ENCODE measurements around the gene ERCC5. TPM values are rescaled to one million over a fixed set of nuclear protein-coding genes. Genes with fewer than 3 reads are reported as not detected.

ERCC5 gene
- 48.9 and 52.1 TPM in 2 replicates for total RNA-seq
- long read RNA-seq, full-length matches to known transcripts = 147 of 242 reads
- long read RNA-seq, partial matches to known transcripts = 72 of 242 reads
- long read RNA-seq, other reads (novel, unspliced or antisense) = 23 of 242 reads

DNA sequence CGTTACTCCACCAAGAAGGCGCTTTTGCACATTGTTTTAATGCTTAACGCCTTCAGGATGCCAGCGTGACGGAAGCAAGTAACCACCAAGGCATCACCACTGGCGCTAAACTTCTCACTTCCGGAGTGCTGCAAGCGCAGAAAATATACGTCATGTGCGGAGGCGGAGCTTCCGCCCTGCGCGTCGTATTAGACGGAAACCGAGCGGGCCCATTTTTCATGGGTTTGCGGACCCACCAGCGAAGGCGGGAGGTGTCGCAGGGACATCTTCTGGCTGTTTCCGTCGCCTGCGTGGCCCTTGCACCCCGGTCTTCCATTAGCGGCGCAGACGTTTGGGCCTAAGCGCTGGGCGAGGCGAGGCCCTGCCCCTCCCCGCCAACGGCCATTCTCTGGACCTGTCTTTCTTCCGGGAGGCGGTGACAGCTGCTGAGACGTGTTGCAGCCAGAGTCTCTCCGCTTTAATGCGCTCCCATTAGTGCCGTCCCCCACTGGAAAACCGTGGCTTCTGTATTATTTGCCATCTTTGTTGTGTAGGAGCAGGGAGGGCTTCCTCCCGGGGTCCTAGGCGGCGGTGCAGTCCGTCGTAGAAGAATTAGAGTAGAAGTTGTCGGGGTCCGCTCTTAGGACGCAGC is at the start of gene ERCC5:
Gene ERCC5, plus strand, starts transcription at position 403 of the 631 bp plus-strand sequence. CDS start 235 bp downstream, outside the sequence.
- peak within 1 kb of the TSS; percentile 97 for H3K27ac Mint-ChIP-seq (ENCODE audit: unreplicated experiment)
- peaks cover 22% of the 10 kb centered on the region for H3K4me1 Mint-ChIP-seq (ENCODE audit: unreplicated experiment)
- H3K4me3 Mint-ChIP-seq (ENCODE audit: unreplicated experiment) = peak within 1 kb of the TSS; percentile 88
- H3K36me3 Mint-ChIP-seq (ENCODE audit: unreplicated experiment) = no peaks in the 10 kb centered on the region
- peak; percentile 96 for DNase-seq (ENCODE audit: extremely low spot score, unreplicated experiment)
- TF ChIP-seq, protein P1, sequence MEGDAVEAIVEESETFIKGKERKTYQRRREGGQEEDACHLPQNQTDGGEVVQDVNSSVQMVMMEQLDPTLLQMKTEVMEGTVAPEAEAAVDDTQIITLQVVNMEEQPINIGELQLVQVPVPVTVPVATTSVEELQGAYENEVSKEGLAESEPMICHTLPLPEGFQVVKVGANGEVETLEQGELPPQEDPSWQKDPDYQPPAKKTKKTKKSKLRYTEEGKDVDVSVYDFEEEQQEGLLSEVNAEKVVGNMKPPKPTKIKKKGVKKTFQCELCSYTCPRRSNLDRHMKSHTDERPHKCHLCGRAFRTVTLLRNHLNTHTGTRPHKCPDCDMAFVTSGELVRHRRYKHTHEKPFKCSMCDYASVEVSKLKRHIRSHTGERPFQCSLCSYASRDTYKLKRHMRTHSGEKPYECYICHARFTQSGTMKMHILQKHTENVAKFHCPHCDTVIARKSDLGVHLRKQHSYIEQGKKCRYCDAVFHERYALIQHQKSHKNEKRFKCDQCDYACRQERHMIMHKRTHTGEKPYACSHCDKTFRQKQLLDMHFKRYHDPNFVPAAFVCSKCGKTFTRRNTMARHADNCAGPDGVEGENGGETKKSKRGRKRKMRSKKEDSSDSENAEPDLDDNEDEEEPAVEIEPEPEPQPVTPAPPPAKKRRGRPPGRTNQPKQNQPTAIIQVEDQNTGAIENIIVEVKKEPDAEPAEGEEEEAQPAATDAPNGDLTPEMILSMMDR (IDR thresholded peaks at IDR 0.05) = no peak
- no peaks in the 10 kb centered on the region for H3K27me3 Mint-ChIP-seq (ENCODE audit: unreplicated experiment)
- H3K9me3 Mint-ChIP-seq (ENCODE audit: unreplicated experiment) = no peaks in the 10 kb centered on the region

- Mint-ChIP-seq H3K36me3 (ENCODE audit: unreplicated experiment) (peaks cover 6% of the 10 kb centered on the region), H3K4me3 (ENCODE audit: unreplicated experiment) (peak within 1 kb of the TSS; percentile 94), H3K9me3 (ENCODE audit: unreplicated experiment) (no peaks in the 10 kb centered on the region), H3K27ac (ENCODE audit: unreplicated experiment) (peak within 1 kb of the TSS; percentile 88), H3K4me1 (ENCODE audit: unreplicated experiment) (peaks cover 31% of the 10 kb centered on the region), H3K27me3 (ENCODE audit: unreplicated experiment) (no peaks in the 10 kb centered on the region)
- TF ChIP-seq, protein P1 (IDR thresholded peaks at IDR 0.05) = no peak
- DNase-seq (ENCODE audit: extremely low spot score, unreplicated experiment) = peak; percentile 95
Measured at GRCh38 chr13:102798581-102799425, 47.0 kb upstream of the ERCC5 start, which contains the start of the genes BIVM and POGLUT2. Gene BIVM, plus strand, starts transcription at chr13:102799119. Its CDS starts 8,149 bp downstream, at chr13:102807268. Gene POGLUT2, minus strand, starts transcription at chr13:102798976. Its CDS starts 306 bp downstream, at chr13:102798670.

GRCh38 chr13:102799426-102800144 is 46.2 kb upstream of the ERCC5 start:
- no peaks in the 10 kb centered on the region for H3K27me3 Mint-ChIP-seq (ENCODE audit: unreplicated experiment)
- H3K4me3 Mint-ChIP-seq (ENCODE audit: unreplicated experiment) = peak overlapping the region; percentile 94
- H3K4me1 Mint-ChIP-seq (ENCODE audit: unreplicated experiment) = peaks cover 31% of the 10 kb centered on the region
- peaks cover 7% of the 10 kb centered on the region for H3K36me3 Mint-ChIP-seq (ENCODE audit: unreplicated experiment)
- H3K27ac Mint-ChIP-seq (ENCODE audit: unreplicated experiment) = peak overlapping the region; percentile 88
- H3K9me3 Mint-ChIP-seq (ENCODE audit: unreplicated experiment) = no peaks in the 10 kb centered on the region
- TF ChIP-seq, protein P1 (IDR thresholded peaks at IDR 0.05) = no peak
- peak; percentile 86 for DNase-seq (ENCODE audit: extremely low spot score, unreplicated experiment)

- Mint-ChIP-seq H3K9me3 (ENCODE audit: unreplicated experiment) (no peaks in the 10 kb centered on the region), H3K36me3 (ENCODE audit: unreplicated experiment) (peaks cover 12% of the 10 kb centered on the region), H3K4me1 (ENCODE audit: unreplicated experiment) (peaks cover 31% of the 10 kb centered on the region), H3K27me3 (ENCODE audit: unreplicated experiment) (no peaks in the 10 kb centered on the region), H3K4me3 (ENCODE audit: unreplicated experiment) (peak overlapping the region; percentile 94), H3K27ac (ENCODE audit: unreplicated experiment) (peak overlapping the region; percentile 88)
- peak; percentile 95 for DNase-seq (ENCODE audit: extremely low spot score, unreplicated experiment)
- TF ChIP-seq, protein P1 (IDR thresholded peaks at IDR 0.05) = peak; percentile 88
Measured at GRCh38 chr13:102800145-102801041, 45.4 kb upstream of the ERCC5 start.
